Stimulated activated CD4-positive, alpha-beta T cell treated with anti-CD3 and anti-CD28 coated beads, Interleukin-1b, Interleukin-23, amount 100 ng/mL, for 48 hours (primary cell): ENCODE measurements around the gene FCSK.
A peak's percentile ranks its signal among the peaks of the same experiment; 100 is the strongest.

Source experiments
- DNase-seq: peaks from one replicate; pipeline ENCODE4 v3.0.0-alpha.2; 2020

The FCSK gene

GRCh38 chr16:70457446-70458166, 3.2 kb downstream of the FCSK start:
- DNase-seq = no peak

DNA sequence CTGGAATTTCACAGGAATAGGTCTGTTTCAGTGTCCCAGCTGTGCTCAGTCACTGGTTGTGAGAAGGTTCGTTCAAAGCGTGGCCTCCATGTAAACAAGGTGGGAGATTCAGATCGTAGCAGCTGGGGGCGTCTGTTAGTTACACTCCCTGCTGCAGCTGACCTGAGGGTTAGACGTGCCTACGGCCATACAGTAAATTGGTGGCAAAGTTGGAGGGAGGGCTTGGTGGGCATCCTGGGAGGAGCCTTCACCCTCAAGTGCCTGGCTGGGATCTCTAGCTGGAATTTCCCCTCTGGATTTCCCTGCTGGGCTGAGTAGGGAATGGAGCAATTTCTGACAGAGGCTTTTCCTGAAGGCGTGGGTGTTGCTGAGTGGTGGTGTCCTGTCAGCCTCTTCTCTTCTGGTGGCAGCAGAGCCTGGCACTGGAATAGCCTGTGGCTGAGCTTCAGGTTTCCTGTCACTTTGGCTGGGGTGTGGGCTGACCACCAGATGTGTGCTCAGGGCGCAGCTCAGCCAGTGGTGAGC, 6.4 kb downstream of the FCSK start:
- DNase-seq = no peak

- no peak for DNase-seq
Observed at GRCh38 chr16:70463235-70463634, 8.8 kb downstream of the FCSK start.

- DNase-seq = no peak
Observed at GRCh38 chr16:70465999-70466804, 11.8 kb downstream of the FCSK start.

DNA sequence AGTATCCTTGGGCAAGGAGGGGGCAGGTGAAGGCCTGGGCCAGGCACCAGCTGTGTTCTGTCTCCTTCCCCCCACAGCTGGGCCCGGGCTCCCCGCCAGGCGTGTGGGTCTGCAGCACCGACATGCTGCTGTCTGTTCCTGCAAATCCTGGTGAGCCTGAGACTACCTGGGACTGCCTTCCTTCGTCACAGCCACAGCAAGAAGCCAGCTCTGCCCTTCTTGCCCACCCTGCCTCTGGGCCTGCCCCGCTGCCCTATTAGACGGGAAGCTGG, 12.3 kb downstream of the FCSK start:
- no peak for DNase-seq

- DNase-seq = no peak
Observed at GRCh38 chr16:70467113-70467512, 12.7 kb downstream of the FCSK start.

GRCh38 chr16:70467608-70468007, 13.2 kb downstream of the FCSK start:
- no peak for DNase-seq

GRCh38 chr16:70468776-70469525, 14.6 kb downstream of the FCSK start:
- DNase-seq = no peak

GRCh38 chr16:70470141-70470926, 15.9 kb downstream of the FCSK start:
- DNase-seq = no peak

DNA sequence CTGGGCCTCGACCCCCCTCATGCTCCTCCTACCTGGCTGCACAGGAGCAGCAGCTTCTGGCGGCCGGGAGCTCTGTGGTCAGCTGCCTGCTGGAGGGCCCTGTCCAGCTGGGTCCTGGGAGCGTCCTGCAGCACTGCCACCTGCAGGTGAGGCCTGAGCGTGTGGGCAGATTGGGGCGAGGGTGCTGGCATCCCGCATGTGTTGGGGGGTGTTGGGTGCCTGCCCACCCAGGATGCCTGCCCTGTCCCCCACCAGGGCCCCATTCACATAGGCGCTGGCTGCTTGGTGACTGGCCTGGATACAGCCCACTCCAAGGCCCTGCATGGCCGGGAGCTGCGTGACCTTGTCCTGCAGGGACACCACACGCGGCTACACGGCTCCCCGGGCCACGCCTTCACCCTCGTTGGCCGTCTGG, 16.5 kb downstream of the FCSK start:
- DNase-seq = no peak

DNA sequence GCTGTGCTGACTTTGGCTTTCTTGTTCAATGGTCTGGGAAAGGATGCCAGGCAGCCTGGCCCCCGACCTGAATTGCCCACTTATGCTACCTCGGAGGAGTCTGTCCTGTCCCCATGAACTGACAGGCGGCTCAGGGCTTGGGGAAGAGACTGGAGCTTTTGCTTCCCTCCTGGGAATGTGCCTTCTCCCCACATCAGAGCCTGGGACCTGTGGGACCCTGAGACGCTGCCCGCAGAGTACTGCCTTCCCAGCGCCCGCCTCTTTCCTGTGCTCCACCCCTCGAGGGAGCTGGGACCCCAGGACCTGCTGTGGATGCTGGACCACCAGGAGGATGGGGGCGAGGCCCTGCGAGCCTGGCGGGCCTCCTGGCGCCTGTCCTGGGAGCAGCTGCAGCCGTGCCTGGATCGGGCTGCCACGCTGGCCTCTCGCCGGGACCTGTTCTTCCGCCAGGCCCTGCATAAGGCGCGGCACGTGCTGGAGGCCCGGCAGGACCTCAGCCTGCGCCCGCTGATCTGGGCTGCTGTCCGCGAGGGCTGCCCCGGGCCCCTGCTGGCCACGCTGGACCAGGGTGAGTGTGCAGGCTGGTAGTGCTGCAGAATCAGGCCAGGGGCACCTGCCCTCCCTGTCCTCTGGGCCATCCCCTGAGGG, 18.5 kb downstream of the FCSK start:
- no peak for DNase-seq

GRCh38 chr16:70473446-70474319, 19.3 kb downstream of the FCSK start:
- no peak for DNase-seq

DNA sequence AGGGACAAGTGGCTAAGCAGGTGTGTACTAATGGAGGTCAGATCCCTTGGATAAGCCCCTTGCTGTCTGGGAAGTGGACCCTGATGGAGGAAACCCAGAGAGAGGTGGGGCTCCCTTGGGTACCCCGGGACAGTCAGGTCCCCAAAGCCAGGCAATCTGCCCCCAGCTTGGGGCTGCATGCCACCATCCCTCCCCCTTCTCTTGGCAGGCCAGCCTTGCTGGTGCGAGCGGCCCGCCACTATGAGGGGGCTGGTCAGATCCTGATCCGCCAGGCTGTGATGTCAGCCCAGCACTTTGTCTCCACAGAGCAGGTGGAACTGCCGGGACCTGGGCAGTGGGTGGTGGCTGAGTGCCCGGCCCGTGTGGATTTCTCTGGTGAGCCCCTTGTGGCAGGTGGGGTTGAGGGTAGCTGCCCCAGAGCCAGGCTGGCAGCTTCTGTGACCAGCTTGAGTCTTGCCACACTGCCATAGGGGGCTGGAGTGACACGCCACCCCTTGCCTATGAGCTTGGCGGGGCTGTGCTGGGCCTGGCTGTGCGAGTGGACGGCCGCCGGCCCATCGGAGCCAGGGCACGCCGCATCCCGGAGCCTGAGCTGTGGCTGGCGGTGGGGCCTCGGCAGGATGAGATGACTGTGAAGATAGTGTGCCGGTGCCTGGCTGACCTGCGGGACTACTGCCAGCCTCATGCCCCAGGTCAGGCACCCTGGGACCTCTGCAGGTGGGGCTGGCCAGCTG, 20.1 kb downstream of the FCSK start:
- no peak for DNase-seq

- no peak for DNase-seq
Observed at GRCh38 chr16:70475054-70475871, 20.9 kb downstream of the FCSK start.

- peak; percentile 68 for DNase-seq
Observed at GRCh38 chr16:70476272-70477020, 22.1 kb downstream of the FCSK start.

- no peak for DNase-seq
Observed at GRCh38 chr16:70478169-70478568, 23.8 kb downstream of the FCSK start.

GRCh38 chr16:70478912-70479341, 24.5 kb downstream of the FCSK start:
- no peak for DNase-seq
